Measurements from ENCODE around the gene SLC8B1.
"Not testable (repeated sequence)": the region's sequence is repeated elsewhere in the genome, so short reads cannot be mapped to it uniquely, and the experiment has no call there.

The SLC8B1 gene

DNA sequence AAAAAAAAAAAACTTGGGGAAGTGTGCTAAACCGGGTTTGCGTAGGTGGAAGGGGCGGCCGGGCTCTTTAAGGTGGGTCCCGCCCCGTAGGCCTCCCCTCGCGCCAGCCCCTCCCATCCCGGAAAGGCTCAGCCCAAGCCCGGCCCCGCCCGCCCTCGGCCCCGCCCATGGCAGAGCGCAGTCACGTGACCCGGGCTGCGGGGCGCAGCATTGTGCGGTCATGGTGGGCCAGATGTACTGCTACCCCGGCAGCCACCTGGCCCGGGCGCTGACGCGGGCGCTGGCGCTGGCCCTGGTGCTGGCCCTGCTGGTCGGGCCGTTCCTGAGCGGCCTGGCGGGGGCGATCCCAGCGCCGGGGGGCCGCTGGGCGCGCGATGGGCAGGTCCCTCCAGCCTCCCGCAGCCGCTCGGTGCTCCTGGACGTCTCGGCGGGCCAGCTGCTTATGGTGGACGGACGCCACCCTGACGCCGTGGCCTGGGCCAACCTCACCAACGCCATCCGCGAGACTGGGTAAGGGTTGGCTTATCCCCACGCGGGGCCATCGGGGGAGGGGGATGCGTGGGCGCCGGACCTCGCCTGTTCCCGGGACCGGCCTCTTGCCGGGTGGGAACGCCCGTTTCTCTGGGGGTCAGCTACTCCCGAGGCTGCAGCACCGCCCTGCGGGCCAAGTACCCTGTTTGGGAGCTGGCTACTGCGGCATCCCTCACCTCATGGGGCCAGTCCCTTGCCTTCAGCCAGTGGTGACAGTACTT is 23.6 kb upstream of the SLC8B1 start, which contains the start of gene PLBD2:
PLBD2 (plus strand) TSS at position 207 of the 752 bp plus-strand sequence; CDS start at position 221, 14 bp downstream.
- DNase-seq (ENCODE audit: low read depth, low spot score), result peak; percentile 57

- DNase-seq (ENCODE audit: low read depth, low spot score), result not testable (repeated sequence)
These were observed 19.3 kb upstream of the SLC8B1 start for GRCh38 chr12:113354192-113354591.

- DNase-seq (ENCODE audit: low read depth, low spot score), result no peak
These were observed 16.2 kb upstream of the SLC8B1 start for GRCh38 chr12:113351089-113351488.

GRCh38 chr12:113348849-113349536 is 14.1 kb upstream of the SLC8B1 start:
- DNase-seq (ENCODE audit: low read depth, low spot score), result no peak

DNA sequence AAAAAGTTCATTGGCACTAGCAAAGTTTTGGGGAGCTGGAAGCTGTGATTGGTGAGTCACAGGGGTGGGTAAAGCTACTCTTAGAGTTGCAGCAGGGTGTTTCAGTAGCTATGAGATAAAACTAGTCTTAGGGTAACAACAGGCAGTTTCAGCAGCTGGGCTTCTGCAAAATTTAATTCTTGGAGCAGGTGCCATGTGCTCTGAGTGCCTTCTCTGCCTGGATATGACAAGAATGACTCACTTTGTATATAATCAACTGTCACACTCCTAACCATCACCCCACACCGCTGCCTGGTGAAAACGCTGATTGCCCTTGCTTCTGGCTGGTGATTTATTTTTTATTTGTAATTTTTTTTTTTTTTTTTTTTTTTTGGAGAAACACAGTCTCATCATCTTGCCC is 13.0 kb upstream of the SLC8B1 start:
- DNase-seq (ENCODE audit: low read depth, low spot score), result no peak

GRCh38 chr12:113347107-113347506 is 12.2 kb upstream of the SLC8B1 start:
- DNase-seq (ENCODE audit: low read depth, low spot score), result no peak

DNA sequence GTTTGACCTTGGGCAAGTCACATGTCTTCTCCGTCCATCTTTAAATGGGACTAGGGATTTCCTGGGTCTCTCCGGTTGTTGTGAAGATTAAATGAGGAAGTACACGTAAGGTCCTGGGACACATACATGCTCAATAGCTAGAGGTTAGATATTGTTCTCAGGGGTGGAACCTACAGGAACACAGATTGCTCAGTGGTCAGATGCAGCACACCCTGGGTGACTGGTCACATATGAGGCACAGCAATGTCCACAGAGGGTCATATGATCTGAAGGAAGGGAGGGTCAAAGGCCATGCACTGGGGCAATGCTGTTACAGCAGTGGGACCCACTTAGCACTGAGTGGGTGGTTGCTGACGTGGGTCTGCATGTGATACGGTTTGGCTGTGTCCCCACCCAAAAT is 11.4 kb upstream of the SLC8B1 start:
- no peak for DNase-seq (ENCODE audit: low read depth, low spot score)

- DNase-seq (ENCODE audit: low read depth, low spot score), result no peak
These were observed 10.4 kb upstream of the SLC8B1 start for GRCh38 chr12:113345318-113345717.

GRCh38 chr12:113341535-113341934 is 6.6 kb upstream of the SLC8B1 start:
- no peak for DNase-seq (ENCODE audit: low read depth, low spot score)

GRCh38 chr12:113340061-113340460 is 5.2 kb upstream of the SLC8B1 start:
- DNase-seq (ENCODE audit: low read depth, low spot score), result no peak

GRCh38 chr12:113339540-113339939 is 4.6 kb upstream of the SLC8B1 start:
- DNase-seq (ENCODE audit: low read depth, low spot score), result no peak

DNA sequence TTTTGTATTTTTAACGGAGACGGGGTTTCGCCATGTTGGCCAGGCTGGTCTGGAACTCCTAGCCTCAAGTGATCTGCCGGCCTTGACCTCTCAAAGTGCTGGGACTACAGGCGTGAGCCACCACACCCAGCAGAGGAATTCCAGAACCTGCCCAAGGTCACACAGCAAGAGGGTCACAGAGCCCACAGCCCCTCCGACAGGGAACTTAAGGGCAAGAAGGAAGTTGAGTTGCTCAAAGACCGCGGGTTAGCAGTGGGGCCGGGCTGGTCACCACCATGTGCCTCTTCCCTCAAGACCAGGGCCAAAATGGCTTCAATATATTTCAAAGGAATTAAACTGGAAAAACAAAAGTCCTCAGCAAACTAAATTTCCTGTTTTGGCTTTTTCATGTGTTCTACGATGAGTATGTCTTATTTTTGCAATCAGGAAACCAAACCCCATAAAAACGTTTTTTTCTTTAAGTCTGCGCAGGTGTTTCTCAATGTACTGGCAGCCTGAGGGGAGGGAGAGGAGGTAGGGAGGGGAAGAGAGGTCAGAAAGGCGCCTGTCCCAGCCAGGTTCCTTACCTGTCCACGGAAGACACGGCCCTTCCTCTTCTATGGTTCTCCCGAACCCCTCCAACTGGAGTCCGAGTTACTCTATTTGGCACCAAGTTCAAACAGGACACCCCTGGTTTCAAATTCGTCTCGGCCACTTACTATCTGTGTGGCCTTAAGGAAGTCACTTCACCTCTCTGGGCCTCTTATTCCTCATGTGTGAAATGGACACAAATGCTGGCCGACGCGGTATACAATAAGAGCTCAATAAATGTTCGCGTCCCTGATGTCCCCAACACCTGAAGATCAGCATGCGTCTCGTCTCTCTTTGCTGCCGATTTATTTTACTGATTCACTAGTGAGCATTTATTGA is 778 bp downstream of the SLC8B1 start:
- DNase-seq (ENCODE audit: low read depth, low spot score), result no peak

DNA sequence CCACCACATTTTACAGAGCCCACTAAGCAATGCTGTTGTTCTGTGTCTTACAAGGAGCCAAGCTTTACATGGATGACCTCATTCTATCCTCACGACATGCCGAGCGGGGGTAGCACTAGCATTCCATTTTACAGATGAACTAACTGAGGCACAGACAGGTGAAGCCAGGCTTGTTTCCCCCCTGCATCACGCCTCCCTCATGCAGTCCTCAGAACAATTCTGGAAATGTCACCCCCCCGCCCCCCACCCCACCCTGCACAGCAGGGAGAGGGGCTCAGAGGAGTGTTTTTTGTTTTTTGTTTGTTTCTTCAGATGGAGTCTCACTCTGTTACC is 1.5 kb downstream of the SLC8B1 start:
- no peak for DNase-seq (ENCODE audit: low read depth, low spot score)

DNA sequence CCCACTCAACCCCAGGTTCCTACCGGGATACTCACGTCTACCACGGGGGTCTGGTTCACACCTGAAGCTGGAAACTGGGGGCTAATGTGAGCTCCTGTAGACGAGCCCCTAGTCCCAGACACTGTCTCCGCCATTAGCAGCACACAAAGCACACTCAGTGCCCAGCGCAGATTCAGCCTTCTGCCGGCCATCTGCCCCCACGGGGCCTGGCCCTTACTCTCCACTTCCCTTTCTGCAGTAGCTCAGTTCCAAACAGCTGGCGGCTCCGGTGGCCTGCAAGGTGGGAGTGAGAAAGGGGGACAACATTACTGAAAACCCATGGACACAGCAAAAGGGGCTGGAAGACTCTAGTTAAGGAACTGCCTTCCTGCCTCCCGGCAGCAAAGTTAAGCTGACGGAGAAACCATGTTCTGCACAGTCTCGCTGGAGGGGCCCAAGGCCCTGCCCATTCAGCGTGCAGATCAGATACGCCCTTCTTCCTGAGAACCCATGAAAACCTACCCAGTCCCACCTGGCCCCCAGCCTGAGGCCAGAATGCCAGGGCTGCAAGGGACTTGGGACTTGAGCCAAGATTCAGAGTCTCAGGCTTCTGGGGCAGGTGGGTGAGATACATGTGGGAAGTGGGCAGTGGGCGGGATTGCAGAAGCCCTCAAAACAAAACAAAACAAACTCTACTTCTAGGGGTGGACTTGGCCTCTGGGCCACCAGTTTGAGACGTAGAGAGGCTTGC is 2.1 kb downstream of the SLC8B1 start:
- DNase-seq (ENCODE audit: low read depth, low spot score), result no peak

DNA sequence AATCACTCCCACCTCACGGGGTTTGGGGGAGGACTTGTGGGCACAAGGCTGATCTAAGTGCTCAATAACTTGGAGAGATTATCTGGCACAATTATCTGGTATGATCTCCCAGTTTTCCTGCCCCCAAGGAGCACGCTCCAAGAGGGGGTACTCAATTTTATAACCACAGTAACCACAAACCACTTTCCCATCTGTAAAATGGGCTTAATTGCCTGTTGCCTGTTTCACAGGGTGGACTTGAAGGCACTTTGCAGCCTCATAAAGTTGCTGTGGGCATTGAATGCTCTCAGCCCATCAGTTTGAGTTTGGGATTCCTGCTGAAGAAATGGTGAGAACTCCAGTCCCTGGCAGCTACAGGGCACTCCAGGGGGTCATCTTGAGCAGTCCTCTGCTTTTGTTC is 4.4 kb downstream of the SLC8B1 start:
- no peak for DNase-seq (ENCODE audit: low read depth, low spot score)

DNA sequence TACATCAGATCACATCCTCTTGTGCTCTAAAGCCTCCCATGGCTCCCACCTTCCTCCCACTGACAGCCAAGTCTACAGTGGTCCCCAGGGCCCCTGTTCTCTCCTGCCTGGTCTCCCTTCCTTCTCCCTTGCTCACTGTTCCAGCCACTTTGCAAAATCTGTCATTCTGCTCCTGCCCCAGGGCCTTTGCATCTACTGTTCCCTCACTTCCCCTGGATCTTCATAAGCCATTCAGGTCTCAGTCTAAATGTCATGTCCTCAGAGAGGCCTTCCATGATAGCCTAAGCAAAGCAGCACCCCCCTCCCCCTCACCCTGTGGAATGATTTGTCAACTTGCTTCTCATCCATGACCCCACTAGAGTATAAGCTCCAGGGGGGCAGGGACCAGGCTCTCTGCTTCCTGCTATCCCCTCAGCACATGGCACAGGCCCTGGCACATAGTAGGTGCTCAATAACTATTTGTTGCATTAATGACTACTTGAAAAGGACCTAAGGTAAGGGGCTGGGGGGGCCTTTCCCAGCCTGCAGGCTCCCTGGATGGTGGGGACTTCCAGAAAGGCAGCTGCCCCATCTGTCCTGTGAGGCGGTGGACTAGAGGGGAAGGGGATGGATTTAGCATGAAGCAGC is 5.0 kb downstream of the SLC8B1 start:
- DNase-seq (ENCODE audit: low read depth, low spot score), result no peak

- DNase-seq (ENCODE audit: low read depth, low spot score), result no peak
These were observed 5.7 kb downstream of the SLC8B1 start for GRCh38 chr12:113329022-113329790.

DNA sequence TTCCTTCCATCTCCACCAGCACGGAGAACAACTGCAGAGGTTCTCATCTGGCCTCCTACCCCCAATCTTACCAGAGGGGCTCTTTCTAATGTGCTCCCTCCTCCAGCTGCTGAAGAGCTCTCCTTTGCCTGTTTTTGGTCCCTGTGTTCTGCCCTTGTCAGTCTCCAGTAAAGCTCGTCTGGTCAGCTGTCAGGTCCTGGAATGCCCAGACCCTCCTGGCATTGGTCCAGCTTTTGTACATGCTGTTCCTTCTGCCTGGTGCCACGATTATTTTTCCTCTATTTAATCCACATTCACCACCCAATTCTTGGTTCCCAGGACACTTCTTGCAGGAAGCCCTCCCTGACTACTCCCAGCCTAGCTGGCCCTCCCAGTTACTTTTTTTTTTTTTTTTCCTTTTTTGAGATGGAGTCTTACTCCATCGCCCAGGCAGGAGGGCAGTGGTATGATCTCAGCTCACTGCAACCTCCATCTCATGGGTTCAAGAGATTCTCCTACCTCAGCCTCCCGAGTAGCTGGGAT is 6.5 kb downstream of the SLC8B1 start:
- DNase-seq (ENCODE audit: low read depth, low spot score), result no peak

GRCh38 chr12:113326775-113327395 is 8.0 kb downstream of the SLC8B1 start:
- DNase-seq (ENCODE audit: low read depth, low spot score), result no peak

DNA sequence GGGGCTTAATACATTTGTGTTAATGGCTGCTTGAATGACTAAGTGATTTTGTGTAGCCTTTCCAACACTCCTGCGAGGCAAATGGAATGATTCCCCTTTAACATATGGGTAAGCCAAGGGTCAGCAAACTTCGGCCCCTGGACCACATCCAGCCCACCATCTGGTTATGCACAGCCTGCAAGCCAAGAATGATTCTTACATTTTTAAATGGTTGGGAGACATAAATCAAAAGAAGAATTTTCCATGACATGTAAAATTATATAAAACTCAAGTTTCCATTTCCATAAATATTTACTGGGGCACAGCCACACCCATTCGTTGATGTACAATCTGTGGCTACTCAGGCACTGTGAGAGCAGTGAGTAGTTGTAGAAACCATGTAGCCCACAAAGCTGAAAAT is 9.0 kb downstream of the SLC8B1 start:
- no peak for DNase-seq (ENCODE audit: low read depth, low spot score)
